Measurements from ENCODE around the gene NDUFA12. TPM values are rescaled to one million over a fixed set of nuclear protein-coding genes. Genes with fewer than 3 reads are reported as not detected.
"Not testable (repeated sequence)": the region's sequence is repeated elsewhere in the genome, so short reads cannot be mapped to it uniquely, and the experiment has no call there.

The NDUFA12 gene
- total and polyA plus RNA-seq, 2 of the 13 experiments (the other 11 are each of a cell fraction or from before 2014, with no cell fraction given) = 101 to 173 TPM

DNA sequence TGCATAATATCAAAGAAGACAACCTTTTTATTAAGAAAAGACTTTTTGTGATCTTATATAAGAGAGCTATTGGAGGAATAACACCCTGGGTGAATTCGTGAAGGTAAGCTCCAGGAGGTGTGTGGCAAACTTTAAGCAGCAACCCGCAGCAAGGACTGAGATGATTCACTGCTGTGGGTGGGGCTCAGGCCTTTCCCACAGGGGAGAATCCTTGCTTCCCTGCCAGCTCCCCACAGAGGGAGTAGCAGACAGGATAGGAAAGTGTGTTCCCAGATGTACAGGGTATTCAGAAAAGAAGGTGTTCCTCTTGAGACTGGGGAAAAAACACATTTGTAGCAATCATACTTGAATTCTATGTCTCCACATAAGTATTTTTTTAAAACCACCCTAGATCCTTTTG, 9.2 kb downstream of the NDUFA12 start:
- no peak overlapping the region for H3K27ac ChIP-seq (ENCODE audit: extremely low read length, insufficient read depth, low read length)
- no peak for FAIRE-seq
- POLR2A ChIA-PET = interaction anchor here (2.1 kb wide), 1 partner anchor 9 kb away, joined by 9 read pairs; the partner anchor contains the start of gene NDUFA12

DNA sequence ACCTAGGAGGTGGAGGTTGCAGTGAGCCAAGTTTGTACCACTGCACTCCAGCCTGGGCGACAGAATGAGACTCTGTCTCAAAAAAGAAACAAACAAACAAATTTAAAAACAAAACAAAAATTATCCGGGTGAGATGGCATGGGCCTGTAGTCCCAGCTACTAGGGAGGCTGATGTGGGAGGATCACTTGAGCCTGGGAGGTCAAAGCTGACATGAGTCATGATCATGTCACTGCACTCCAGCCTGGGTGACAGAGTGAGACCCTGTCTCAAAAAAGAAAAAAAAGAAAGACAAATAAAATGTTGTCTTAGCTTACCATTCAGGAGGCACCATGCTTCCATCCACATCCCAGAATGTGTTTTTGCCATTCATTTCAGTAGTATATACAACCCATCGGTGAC, 9.6 kb downstream of the NDUFA12 start:
- H3K27me3 ChIP-seq (ENCODE audit: control insufficient read depth in 1 of 2, insufficient read depth in 2 of 2, low read length in 2 of 2); intact Hi-C loops (cut with micrococcal nuclease; ENCODE audit: unreplicated experiment); H2AFZ ChIP-seq (ENCODE audit: low read length); CTCF ChIA-PET (ENCODE audit: low intra/inter-chr PET ratio, low total read pairs); H3K9me3 ChIP-seq (ENCODE audit: low read length); H3K27ac ChIP-seq (ENCODE audit: extremely low read length, insufficient read depth, low read length); H3K4me3 ChIP-seq (replicated peaks in 1 of 3; ENCODE audit: insufficient read depth in 1 of 3, low read depth in 2 of 3, low read length in 3 of 3); BruUV-seq (replicated peaks); H3K9ac ChIP-seq (ENCODE audit: insufficient read depth, low read depth, low read length); FAIRE-seq; H3K4me1 ChIP-seq (ENCODE audit: insufficient read depth, low read length); H3K4me2 ChIP-seq (ENCODE audit: low read depth, low read length); ATAC-seq; DNase-seq (ENCODE audit: low spot score); in situ Hi-C loops (cut with HindIII; ENCODE audit: extremely low pct_ligation_motif_present, low pct_unique_long_range_greater_than_20kb); H4K20me1 ChIP-seq (ENCODE audit: insufficient read depth, low read length): not testable (repeated sequence)
- peaks cover 8 to 41% of the 10 kb centered on the region in 2 experiments; a peak in 4 of 5 replicates for H3K36me3 ChIP-seq (replicated peaks in 1 of 2; ENCODE audit: control insufficient read depth in 1 of 2, insufficient read depth in 2 of 2, low read length in 2 of 2)
- WGBS (ENCODE audit: low lambda C conversion rate) = 80% methylated on average over 3 of the region's 3 CpGs
- POLR2A ChIA-PET = interaction anchor here (2.1 kb wide), 1 partner anchor 10 kb away, joined by 9 read pairs; the partner anchor contains the start of gene NDUFA12
- peaks cover 19% of the 10 kb centered on the region for H3K79me2 ChIP-seq (ENCODE audit: insufficient read depth, low read length)

More for the DNA sequence above, 9.2 kb downstream of the NDUFA12 start:
- Histone ChIP-seq H3K27me3 (ENCODE audit: control insufficient read depth in 1 of 2, insufficient read depth in 2 of 2, low read length in 2 of 2) (no peaks in the 10 kb centered on the region), H3K4me3 (replicated peaks in 1 of 3; ENCODE audit: insufficient read depth in 1 of 3, low read depth in 2 of 3, low read length in 3 of 3) (no peak overlapping the region), H3K9me3 (ENCODE audit: low read length) (no peaks in the 10 kb centered on the region), H3K36me3 (replicated peaks in 1 of 2; ENCODE audit: control insufficient read depth in 1 of 2, insufficient read depth in 2 of 2, low read length in 2 of 2) (peaks cover 8 to 41% of the 10 kb centered on the region in 2 experiments; a peak in 4 of 5 replicates), H3K9ac (ENCODE audit: insufficient read depth, low read depth, low read length) (no peak overlapping the region), H3K79me2 (ENCODE audit: insufficient read depth, low read length) (peaks cover 23% of the 10 kb centered on the region), H3K4me2 (ENCODE audit: low read depth, low read length) (no peak overlapping the region), H3K4me1 (ENCODE audit: insufficient read depth, low read length) (peaks cover 4% of the 10 kb centered on the region), H2AFZ (ENCODE audit: low read length) (no peak overlapping the region), H4K20me1 (ENCODE audit: insufficient read depth, low read length) (no peaks in the 10 kb centered on the region)
- BruUV-seq (replicated peaks) = no TSS peak
- WGBS (ENCODE audit: low lambda C conversion rate) = 92% methylated on average over 2 of the region's 2 CpGs
- DNase-seq (ENCODE audit: low spot score) (no peak), ATAC-seq (no peak)
- in situ Hi-C loops (cut with HindIII; ENCODE audit: extremely low pct_ligation_motif_present, low pct_unique_long_range_greater_than_20kb) = no loop called here
- CTCF ChIA-PET (ENCODE audit: low intra/inter-chr PET ratio, low total read pairs) = no interaction called here
- no peak for TF ChIP-seq ZEB1 (IDR thresholded peaks at IDR 0.05; ENCODE audit: insufficient replicate concordance, low read depth)
- TF ChIP-seq, protein P1, sequence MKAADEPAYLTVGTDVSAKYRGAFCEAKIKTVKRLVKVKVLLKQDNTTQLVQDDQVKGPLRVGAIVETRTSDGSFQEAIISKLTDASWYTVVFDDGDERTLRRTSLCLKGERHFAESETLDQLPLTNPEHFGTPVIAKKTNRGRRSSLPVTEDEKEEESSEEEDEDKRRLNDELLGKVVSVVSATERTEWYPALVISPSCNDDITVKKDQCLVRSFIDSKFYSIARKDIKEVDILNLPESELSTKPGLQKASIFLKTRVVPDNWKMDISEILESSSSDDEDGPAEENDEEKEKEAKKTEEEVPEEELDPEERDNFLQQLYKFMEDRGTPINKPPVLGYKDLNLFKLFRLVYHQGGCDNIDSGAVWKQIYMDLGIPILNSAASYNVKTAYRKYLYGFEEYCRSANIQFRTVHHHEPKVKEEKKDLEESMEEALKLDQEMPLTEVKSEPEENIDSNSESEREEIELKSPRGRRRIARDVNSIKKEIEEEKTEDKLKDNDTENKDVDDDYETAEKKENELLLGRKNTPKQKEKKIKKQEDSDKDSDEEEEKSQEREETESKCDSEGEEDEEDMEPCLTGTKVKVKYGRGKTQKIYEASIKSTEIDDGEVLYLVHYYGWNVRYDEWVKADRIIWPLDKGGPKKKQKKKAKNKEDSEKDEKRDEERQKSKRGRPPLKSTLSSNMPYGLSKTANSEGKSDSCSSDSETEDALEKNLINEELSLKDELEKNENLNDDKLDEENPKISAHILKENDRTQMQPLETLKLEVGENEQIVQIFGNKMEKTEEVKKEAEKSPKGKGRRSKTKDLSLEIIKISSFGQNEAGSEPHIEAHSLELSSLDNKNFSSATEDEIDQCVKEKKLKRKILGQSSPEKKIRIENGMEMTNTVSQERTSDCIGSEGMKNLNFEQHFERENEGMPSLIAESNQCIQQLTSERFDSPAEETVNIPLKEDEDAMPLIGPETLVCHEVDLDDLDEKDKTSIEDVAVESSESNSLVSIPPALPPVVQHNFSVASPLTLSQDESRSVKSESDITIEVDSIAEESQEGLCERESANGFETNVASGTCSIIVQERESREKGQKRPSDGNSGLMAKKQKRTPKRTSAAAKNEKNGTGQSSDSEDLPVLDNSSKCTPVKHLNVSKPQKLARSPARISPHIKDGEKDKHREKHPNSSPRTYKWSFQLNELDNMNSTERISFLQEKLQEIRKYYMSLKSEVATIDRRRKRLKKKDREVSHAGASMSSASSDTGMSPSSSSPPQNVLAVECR (CRISPR knock-in tag; IDR thresholded peaks at IDR 0.05; ENCODE audit: borderline replicate concordance) = no peak
- TF ChIP-seq HOXA9 (CRISPR knock-in tag; IDR thresholded peaks at IDR 0.05; ENCODE audit: borderline replicate concordance) = no peak
- TF ChIP-seq HOXA7 (CRISPR knock-in tag; IDR thresholded peaks at IDR 0.05) = no peak
- TF ChIP-seq JUN (CRISPR knock-in tag; IDR thresholded peaks at IDR 0.05) = no peak
- no peak for TF ChIP-seq ATF7-NPFF (CRISPR knock-in tag; IDR thresholded peaks at IDR 0.05; ENCODE audit: low read depth)
- no peak for TF ChIP-seq ZNF431 (CRISPR knock-in tag; IDR thresholded peaks at IDR 0.05; ENCODE audit: borderline replicate concordance, low read depth)
- no peak for TF ChIP-seq NR2F2 (IDR thresholded peaks at IDR 0.05; ENCODE audit: borderline replicate concordance, low read depth)
- TF ChIP-seq ZBTB7A (CRISPR knock-in tag; IDR thresholded peaks at IDR 0.05) = no peak
- no peak for TF ChIP-seq ZNF674 (CRISPR knock-in tag; IDR thresholded peaks at IDR 0.05; ENCODE audit: low read depth)
- TF ChIP-seq ZNF7 (CRISPR knock-in tag; IDR thresholded peaks at IDR 0.05) = no peak
- TF ChIP-seq, protein P2, sequence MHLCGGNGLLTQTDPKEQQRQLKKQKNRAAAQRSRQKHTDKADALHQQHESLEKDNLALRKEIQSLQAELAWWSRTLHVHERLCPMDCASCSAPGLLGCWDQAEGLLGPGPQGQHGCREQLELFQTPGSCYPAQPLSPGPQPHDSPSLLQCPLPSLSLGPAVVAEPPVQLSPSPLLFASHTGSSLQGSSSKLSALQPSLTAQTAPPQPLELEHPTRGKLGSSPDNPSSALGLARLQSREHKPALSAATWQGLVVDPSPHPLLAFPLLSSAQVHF (CRISPR knock-in tag; IDR thresholded peaks at IDR 0.05) = no peak
- intact Hi-C loops (cut with micrococcal nuclease; ENCODE audit: unreplicated experiment) = no loop called here
